ENCODE measurements around the gene CHRNA4. TPM values are rescaled to one million over a fixed set of nuclear protein-coding genes. Genes with fewer than 3 reads are reported as not detected.

CHRNA4 gene
- total and polyA plus RNA-seq, 3 donors from 2014 or later: 3.3 to 8.3 (median 7.4) TPM

- 83 to 90% methylated on average over 8 to 25 of the region's 25 CpGs for WGBS, 2 donors
- no peak overlapping the region for H3K4me3 ChIP-seq
- no peak for DNase-seq
- no peaks in the 10 kb centered on the region for H3K36me3 ChIP-seq (ENCODE audit: low read depth, missing control alignments)
- intact Hi-C loops (cut with DNase I; ENCODE audit: low total_unique reads): no loop called here
- H3K4me1 ChIP-seq: peaks cover 17% of the 10 kb centered on the region
- no peak overlapping the region for H3K27ac ChIP-seq
- no peaks in the 10 kb centered on the region for H3K9me3 ChIP-seq
- no peak for TF ChIP-seq POLR2A (IDR thresholded peaks at IDR 0.05)
- TF ChIP-seq, protein P1, sequence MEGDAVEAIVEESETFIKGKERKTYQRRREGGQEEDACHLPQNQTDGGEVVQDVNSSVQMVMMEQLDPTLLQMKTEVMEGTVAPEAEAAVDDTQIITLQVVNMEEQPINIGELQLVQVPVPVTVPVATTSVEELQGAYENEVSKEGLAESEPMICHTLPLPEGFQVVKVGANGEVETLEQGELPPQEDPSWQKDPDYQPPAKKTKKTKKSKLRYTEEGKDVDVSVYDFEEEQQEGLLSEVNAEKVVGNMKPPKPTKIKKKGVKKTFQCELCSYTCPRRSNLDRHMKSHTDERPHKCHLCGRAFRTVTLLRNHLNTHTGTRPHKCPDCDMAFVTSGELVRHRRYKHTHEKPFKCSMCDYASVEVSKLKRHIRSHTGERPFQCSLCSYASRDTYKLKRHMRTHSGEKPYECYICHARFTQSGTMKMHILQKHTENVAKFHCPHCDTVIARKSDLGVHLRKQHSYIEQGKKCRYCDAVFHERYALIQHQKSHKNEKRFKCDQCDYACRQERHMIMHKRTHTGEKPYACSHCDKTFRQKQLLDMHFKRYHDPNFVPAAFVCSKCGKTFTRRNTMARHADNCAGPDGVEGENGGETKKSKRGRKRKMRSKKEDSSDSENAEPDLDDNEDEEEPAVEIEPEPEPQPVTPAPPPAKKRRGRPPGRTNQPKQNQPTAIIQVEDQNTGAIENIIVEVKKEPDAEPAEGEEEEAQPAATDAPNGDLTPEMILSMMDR (IDR thresholded peaks at IDR 0.05): no peak
- H3K27me3 ChIP-seq: no peaks in the 10 kb centered on the region
Observed at GRCh38 chr20:63313349-63314014, 47.7 kb downstream of the CHRNA4 start.

DNA sequence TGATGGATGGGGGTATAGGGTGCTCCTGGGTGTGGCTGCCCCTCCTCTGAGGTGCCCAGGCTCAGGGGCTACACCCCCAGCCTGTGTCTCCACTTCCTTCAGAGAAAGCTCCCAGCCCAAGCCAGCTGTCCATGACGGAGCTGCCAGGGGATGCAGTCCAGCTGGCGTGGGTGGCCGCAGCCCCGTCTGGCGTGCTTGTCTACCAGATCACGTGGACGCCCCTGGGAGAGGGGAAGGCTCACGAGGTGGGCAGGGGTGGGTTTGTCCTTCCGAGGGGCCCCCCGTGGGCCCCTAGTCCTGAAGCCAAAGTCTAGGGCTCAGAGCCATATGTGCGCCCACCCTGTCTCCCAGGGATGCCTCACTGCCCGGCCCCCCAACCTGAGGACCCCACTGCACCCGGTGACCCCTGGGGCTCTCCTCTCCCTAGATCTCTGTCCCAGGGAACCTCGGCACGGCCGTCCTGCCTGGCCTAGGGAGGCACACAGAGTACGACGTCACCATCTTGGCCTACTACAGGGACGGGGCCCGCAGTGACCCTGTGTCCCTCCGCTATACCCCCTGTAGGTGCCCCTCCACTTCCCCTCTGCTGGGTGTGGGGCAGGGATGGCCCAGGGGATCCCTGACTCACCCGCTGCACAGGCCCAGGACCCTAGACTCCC is 48.3 kb downstream of the CHRNA4 start:
- intact Hi-C loops (cut with DNase I; ENCODE audit: low total_unique reads): no loop called here
- 69 to 83% methylated on average over 1 to 22 of the region's 22 CpGs for WGBS, 2 donors
- H3K27me3 ChIP-seq: no peaks in the 10 kb centered on the region

DNA sequence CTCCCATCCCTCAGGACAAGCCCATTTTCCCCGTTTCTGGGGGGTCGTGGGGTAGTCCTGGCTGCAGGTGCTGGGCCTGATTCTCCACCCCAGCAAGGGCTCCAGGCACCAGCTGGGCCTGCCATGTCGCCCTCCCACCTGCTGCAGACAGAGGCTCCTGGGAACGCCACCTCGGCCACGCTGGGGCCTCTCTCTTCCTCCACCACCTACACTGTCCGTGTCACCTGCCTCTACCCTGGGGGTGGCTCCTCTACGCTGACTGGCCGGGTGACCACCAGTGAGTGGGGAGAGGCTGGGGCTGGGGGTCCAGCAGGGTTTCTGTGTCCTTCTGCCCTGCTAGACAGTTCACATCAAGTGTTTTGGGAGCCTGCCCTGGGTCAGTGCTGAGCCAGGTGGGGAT is 48.9 kb downstream of the CHRNA4 start:
- H3K4me1 ChIP-seq: peaks cover 17% of the 10 kb centered on the region
- no peaks in the 10 kb centered on the region for H3K27me3 ChIP-seq
- no peak overlapping the region for H3K27ac ChIP-seq
- H3K4me3 ChIP-seq: no peak overlapping the region
- H3K36me3 ChIP-seq (ENCODE audit: low read depth, missing control alignments): no peaks in the 10 kb centered on the region
- TF ChIP-seq, protein P1 (IDR thresholded peaks at IDR 0.05): no peak
- no peak for TF ChIP-seq POLR2A (IDR thresholded peaks at IDR 0.05)
- WGBS, 2 donors: 20 to 89% methylated on average over 1 to 8 of the region's 9 CpGs
- intact Hi-C loops (cut with DNase I; ENCODE audit: low total_unique reads): no loop called here
- no peak for DNase-seq
- no peaks in the 10 kb centered on the region for H3K9me3 ChIP-seq

More for the DNA sequence above, 48.3 kb downstream of the CHRNA4 start:
- TF ChIP-seq, protein P1 (IDR thresholded peaks at IDR 0.05): no peak
- TF ChIP-seq POLR2A (IDR thresholded peaks at IDR 0.05): no peak
- Histone ChIP-seq H3K27ac (no peak overlapping the region), H3K36me3 (ENCODE audit: low read depth, missing control alignments) (no peaks in the 10 kb centered on the region), H3K9me3 (no peaks in the 10 kb centered on the region), H3K4me1 (peaks cover 17% of the 10 kb centered on the region), H3K4me3 (no peak overlapping the region)
- DNase-seq: peak; percentile 59

GRCh38 chr20:63311833-63312243 is 49.3 kb downstream of the CHRNA4 start:
- H3K4me3 ChIP-seq: no peak overlapping the region
- 77% methylated on average over 18 of the region's 18 CpGs; no CpG with 5 or more reads in 1 of the 2 donors for WGBS, 2 donors

More at GRCh38 chr20:63311833-63312243, 49.3 kb downstream of the CHRNA4 start:
- Histone ChIP-seq H3K9me3 (no peaks in the 10 kb centered on the region), H3K27me3 (no peaks in the 10 kb centered on the region), H3K27ac (no peak overlapping the region), H3K4me1 (peaks cover 17% of the 10 kb centered on the region), H3K36me3 (ENCODE audit: low read depth, missing control alignments) (no peaks in the 10 kb centered on the region)
- no peak for DNase-seq
- intact Hi-C loops (cut with DNase I; ENCODE audit: low total_unique reads): no loop called here
- no peak for TF ChIP-seq POLR2A (IDR thresholded peaks at IDR 0.05)
- TF ChIP-seq, protein P1 (IDR thresholded peaks at IDR 0.05): no peak

Data from testis (tissue), 3 donors.